GM23248 (cell line): ENCODE data around the gene SH3BP2. TPM values are rescaled to one million over a fixed set of nuclear protein-coding genes. Genes with fewer than 3 reads are reported as not detected.

ENCODE experiments used
- DNase-seq: peaks from one replicate; pipeline ENCODE4 v3.0.0-alpha.2; 2015
- H2AFZ ChIP-seq: fragments of 200-600 bp; sonication (generic); 2 replicates; pipeline ENCODE4 v1.6.1; 2016; ENCODE audit warnings: antibody characterized with exemption
- H3F3A ChIP-seq: fragments of 200-600 bp; sonication (generic); 2 replicates; pipeline ENCODE4 v1.6.1; 2016; ENCODE audit warnings: mild to moderate bottlenecking, antibody characterized with exemption, mixed run types; ENCODE audit not compliant: insufficient read depth
- H3K27ac ChIP-seq: fragments of 200-600 bp; sonication (generic); 2 replicates; pipeline ENCODE4 v1.5.1; 2016; ENCODE audit warnings: mild to moderate bottlenecking
- H3K27me3 ChIP-seq: fragments of 200-600 bp; sonication (generic); replicated peaks from 2 replicates; pipeline ENCODE4 v1.6.1; 2016; ENCODE audit warnings: mild to moderate bottlenecking; ENCODE audit not compliant: insufficient read depth
- H3K36me3 ChIP-seq: fragments of 200-600 bp; sonication (generic); 2 replicates; pipeline ENCODE4 v1.6.1; 2016; ENCODE audit warnings: low read depth, mild to moderate bottlenecking
- H3K4me1 ChIP-seq: fragments of 200-600 bp; sonication (generic); 2 replicates; pipeline ENCODE4 v1.6.1; 2016; ENCODE audit warnings: mild to moderate bottlenecking; ENCODE audit not compliant: insufficient read depth
- H3K4me2 ChIP-seq: fragments of 200-600 bp; sonication (generic); one replicate; pipeline ENCODE4 v1.6.1; 2016; ENCODE audit warnings: mild to moderate bottlenecking; ENCODE audit not compliant: unreplicated experiment
- H3K4me3 ChIP-seq: fragments of 200-600 bp; sonication (generic); 2 replicates; pipeline ENCODE4 v1.5.1; 2016; ENCODE audit warnings: mild to moderate bottlenecking
- H3K79me2 ChIP-seq: fragments of 200-600 bp; sonication (generic); 2 replicates; pipeline ENCODE4 v1.6.1; 2016; ENCODE audit warnings: mild to moderate bottlenecking; ENCODE audit not compliant: insufficient read depth
- H3K9ac ChIP-seq: fragments of 200-600 bp; sonication (generic); 2 replicates; pipeline ENCODE4 v1.6.1; 2016; ENCODE audit warnings: mild to moderate bottlenecking
- H3K9me2 ChIP-seq: fragments of 200-600 bp; sonication (generic); 2 replicates; pipeline ENCODE4 v1.6.1; 2016; ENCODE audit warnings: mixed run types, mild to moderate bottlenecking, moderate library complexity; ENCODE audit not compliant: insufficient read depth
- H3K9me3 ChIP-seq: fragments of 200-600 bp; sonication (generic); one replicate; pipeline ENCODE4 v1.6.1; 2017; ENCODE audit warnings: low read depth
- H4K20me1 ChIP-seq: fragments of 200-600 bp; sonication (generic); 2 replicates; pipeline ENCODE4 v1.6.0; 2016; ENCODE audit not compliant: insufficient read depth
- EZH2 ChIP-seq: fragments of 200-600 bp; sonication (generic); IDR thresholded peaks from 2 replicates; pipeline ENCODE4 v1.6.1; 2018; ENCODE audit warnings: antibody characterized with exemption, mild to moderate bottlenecking; ENCODE audit not compliant: insufficient read depth, poor library complexity, severe bottlenecking
- EZH2phosphoT487 ChIP-seq: fragments of 200-600 bp; sonication (generic); IDR thresholded peaks from 2 replicates; pipeline ENCODE4 v1.6.1; 2018; ENCODE audit warnings: antibody characterized with exemption, moderate library complexity, mild to moderate bottlenecking, low read depth; ENCODE audit not compliant: insufficient read depth
- WGBS, 2 experiments: methylation state at CpG; one replicate each; pipeline ENCODE4 v1.1.6; 2015 to 2017; ENCODE audit warnings: low lambda C conversion rate in 2 of 2, low coverage in 1 of 2; ENCODE audit errors: missing lambda C conversion rate in 2 of 2; 5-methylcytosine and 5-hydroxymethylcytosine counted together
- in situ Hi-C: fragments of 300-500 bp; cut with MboI; formaldehyde crosslinking; loops from 2 replicates; pipeline ENCODE4 v1.15.0; 2020
- polyA plus RNA-seq: library from polyadenylated mRNA; unstranded; fragments of >200 nt; fragmentation: Nextera tagmentation; extraction: Ambion mirVana; gene quantifications from 2 replicates; pipeline ENCODE4 v1.2.1, GENCODE V29; 2016
- total RNA-seq: library from RNA; depleted of rRNA; stranded (reverse); fragments of >200 nt; shearing (Covaris generic); gene quantifications from 2 replicates; pipeline ENCODE4 v1.2.3, GENCODE V29; 2014; rRNA removed

Gene SH3BP2
- total and polyA plus RNA-seq, 2 experiments from 2014 or later, result 20.9 to 31.2 TPM

DNA sequence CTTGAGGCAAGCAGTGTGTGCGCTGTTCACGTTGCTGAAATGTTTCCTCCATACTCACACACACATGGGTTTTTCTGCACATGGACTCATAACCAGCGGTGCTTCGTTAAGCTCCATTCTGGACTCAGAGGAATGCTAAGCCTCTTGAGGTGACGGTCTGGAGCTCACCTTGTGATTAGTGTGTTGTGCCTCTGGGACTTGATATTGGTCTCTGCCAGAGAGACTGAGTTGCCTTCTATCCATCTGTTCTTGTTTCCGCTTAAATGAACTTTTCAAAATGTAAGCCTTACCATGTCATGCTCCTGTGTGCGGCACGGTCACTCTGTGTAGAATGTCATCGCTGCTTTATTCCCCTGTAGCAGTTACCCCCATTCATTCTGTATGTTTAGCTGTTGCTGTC lies 93.3 kb downstream of the SH3BP2 start:
- H2AFZ ChIP-seq, result no peak overlapping the region
- H3K36me3 ChIP-seq, result peaks cover 52% of the 10 kb centered on the region
- no peak overlapping the region for H3K4me3 ChIP-seq
- no peak for DNase-seq
- no peak for TF ChIP-seq EZH2
- no peak for TF ChIP-seq EZH2phosphoT487
- 94 to 96% methylated on average over 9 of the region's 9 CpGs for WGBS, 2 experiments
- no peak overlapping the region for H3K9ac ChIP-seq
- H3K9me3 ChIP-seq, result no peaks in the 10 kb centered on the region
- H3K27ac ChIP-seq, result no peak overlapping the region
- H3K27me3 ChIP-seq, result no peaks in the 10 kb centered on the region
- no peaks in the 10 kb centered on the region for H3K9me2 ChIP-seq
- H3K4me2 ChIP-seq, result no peak overlapping the region
- peaks cover 21% of the 10 kb centered on the region for H3K4me1 ChIP-seq
- H3F3A ChIP-seq, result peaks cover 22% of the 10 kb centered on the region
- H4K20me1 ChIP-seq, result no peaks in the 10 kb centered on the region
- H3K79me2 ChIP-seq, result peaks cover 96% of the 10 kb centered on the region
- in situ Hi-C loops, result no loop called here

DNA sequence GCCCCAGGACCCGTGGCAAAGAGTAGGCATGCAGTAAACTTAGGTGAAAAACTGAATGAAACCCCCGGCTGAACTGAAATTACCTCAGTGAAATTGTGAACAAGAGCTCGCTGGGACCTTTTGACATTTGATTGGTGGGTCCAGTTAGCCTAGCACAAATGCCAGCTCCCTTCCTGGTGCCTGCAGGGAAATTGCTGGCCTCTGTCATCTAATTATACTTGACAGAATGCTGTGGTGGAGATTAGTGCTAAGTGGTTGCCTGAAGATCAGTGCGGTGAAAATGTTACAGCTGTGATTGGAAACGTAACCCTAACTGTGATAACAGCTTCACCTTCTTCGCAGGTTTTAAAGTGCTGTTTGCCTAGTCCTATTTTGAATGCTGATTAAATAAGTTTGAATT lies 93.7 kb downstream of the SH3BP2 start:
- Histone ChIP-seq H3K4me1 (peaks cover 21% of the 10 kb centered on the region), H4K20me1 (no peaks in the 10 kb centered on the region), H3K9ac (no peak overlapping the region), H3K36me3 (peaks cover 52% of the 10 kb centered on the region), H2AFZ (no peak overlapping the region), H3K4me2 (no peak overlapping the region), H3F3A (peaks cover 17% of the 10 kb centered on the region), H3K79me2 (peaks cover 96% of the 10 kb centered on the region), H3K4me3 (no peak overlapping the region), H3K9me3 (no peaks in the 10 kb centered on the region), H3K27me3 (no peaks in the 10 kb centered on the region), H3K27ac (no peak overlapping the region), H3K9me2 (no peaks in the 10 kb centered on the region)
- TF ChIP-seq EZH2 (no peak), EZH2phosphoT487 (no peak)
- in situ Hi-C loops, result no loop called here
- WGBS, 2 experiments, result 54 to 60% methylated on average over 6 of the region's 6 CpGs
- DNase-seq, result no peak

- Histone ChIP-seq H2AFZ (no peak overlapping the region), H3K27ac (no peak overlapping the region), H3K27me3 (no peaks in the 10 kb centered on the region), H3K4me2 (no peak overlapping the region), H4K20me1 (no peaks in the 10 kb centered on the region), H3F3A (peaks cover 10% of the 10 kb centered on the region), H3K9me2 (no peaks in the 10 kb centered on the region), H3K4me3 (no peak overlapping the region), H3K79me2 (peaks cover 96% of the 10 kb centered on the region), H3K9ac (no peak overlapping the region), H3K4me1 (peaks cover 17% of the 10 kb centered on the region), H3K9me3 (no peaks in the 10 kb centered on the region), H3K36me3 (peaks cover 47% of the 10 kb centered on the region)
- in situ Hi-C loops, result no loop called here
- WGBS, 2 experiments, result 88 to 92% methylated on average over 3 of the region's 3 CpGs
- no peak for DNase-seq
- no peak for TF ChIP-seq EZH2phosphoT487
- TF ChIP-seq EZH2, result no peak
Measured at GRCh38 chr4:2887343-2887742, 94.5 kb downstream of the SH3BP2 start.

- Histone ChIP-seq H3K9ac (no peak overlapping the region), H3K9me3 (no peaks in the 10 kb centered on the region), H3K4me2 (no peak overlapping the region), H3F3A (peaks cover 8% of the 10 kb centered on the region), H3K4me3 (no peak overlapping the region), H3K36me3 (peaks cover 33% of the 10 kb centered on the region), H3K27me3 (no peaks in the 10 kb centered on the region), H3K79me2 (peaks cover 95% of the 10 kb centered on the region), H3K9me2 (no peaks in the 10 kb centered on the region), H3K27ac (no peak overlapping the region), H3K4me1 (peaks cover 15% of the 10 kb centered on the region), H2AFZ (no peak overlapping the region), H4K20me1 (no peaks in the 10 kb centered on the region)
- DNase-seq, result peak; percentile 40
- in situ Hi-C loops, result no loop called here
- no peak for TF ChIP-seq EZH2
- TF ChIP-seq EZH2phosphoT487, result no peak
- WGBS, 2 experiments, result 50 to 59% methylated on average over 3 of the region's 3 CpGs
Measured at GRCh38 chr4:2888886-2889285, 96.0 kb downstream of the SH3BP2 start.

Other genes starting within 250 kb of the SH3BP2 start
- gene TNIP2, start 36.7 kb upstream of the SH3BP2 start, total RNA-seq, result 55.2 and 64.6 TPM in 2 replicates
- gene TNIP2, start 36.7 kb upstream of the SH3BP2 start, polyA plus RNA-seq, result 40.6 and 41.0 TPM in 2 replicates
- 188 and 219 TPM in 2 replicates for gene ADD1, start 50.8 kb downstream of the SH3BP2 start, total RNA-seq
- 175 and 181 TPM in 2 replicates for gene ADD1, start 50.8 kb downstream of the SH3BP2 start, polyA plus RNA-seq
- 15.9 and 20.6 TPM in 2 replicates for gene NOP14, start 170.3 kb downstream of the SH3BP2 start, total RNA-seq
- 19.3 and 20.5 TPM in 2 replicates for gene NOP14, start 170.3 kb downstream of the SH3BP2 start, polyA plus RNA-seq
- 5.8 and 7.1 TPM in 2 replicates for gene GRK4, start 170.5 kb downstream of the SH3BP2 start, total RNA-seq
- 5.1 and 6.5 TPM in 2 replicates for gene GRK4, start 170.5 kb downstream of the SH3BP2 start, polyA plus RNA-seq